ENCODE data around the gene BCAS1.

BCAS1 gene

DNA sequence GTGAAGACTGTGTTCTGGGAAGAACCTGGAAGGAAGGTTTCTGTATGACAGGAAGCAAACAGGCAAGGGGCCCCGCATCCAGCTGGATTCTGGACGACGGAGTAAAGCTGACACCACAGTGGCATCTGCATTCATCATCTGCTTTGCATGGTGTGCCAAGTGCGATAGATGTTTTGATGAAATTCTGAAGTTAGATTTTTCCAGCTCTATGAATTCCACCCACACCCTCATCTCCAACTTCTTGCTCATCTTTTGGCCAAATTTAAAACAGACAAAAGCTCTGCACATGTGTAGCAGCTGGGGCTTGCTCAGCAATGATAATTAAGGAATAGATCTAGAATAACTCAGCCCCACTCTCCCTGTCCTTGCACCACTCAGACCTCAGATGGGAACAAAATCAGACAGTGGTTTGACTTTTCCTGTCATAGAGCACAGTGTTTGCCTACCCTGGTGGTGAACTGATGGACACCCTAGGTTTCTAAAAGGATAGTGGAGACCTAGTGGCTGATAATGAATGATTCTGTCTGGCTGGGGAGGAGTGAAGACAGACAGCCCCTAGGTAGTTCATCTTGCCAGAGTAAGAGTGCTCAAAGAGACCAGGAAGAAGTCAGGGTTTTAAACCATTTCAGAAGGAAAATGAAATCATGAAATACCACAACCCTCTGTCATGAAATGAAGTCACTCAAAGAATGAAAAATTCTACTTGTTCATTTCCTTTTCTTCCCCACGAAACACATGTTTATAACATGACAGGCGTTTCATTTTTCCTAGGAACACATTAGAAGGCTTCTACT, 85.8 kb downstream of the BCAS1 start:
- Histone ChIP-seq H4K12ac (ENCODE audit: low read depth, low read length) (no peak overlapping the region), H3K9ac (ENCODE audit: low read length) (no peak overlapping the region), H3K4ac (ENCODE audit: low read depth, low read length) (no peak overlapping the region)

DNA sequence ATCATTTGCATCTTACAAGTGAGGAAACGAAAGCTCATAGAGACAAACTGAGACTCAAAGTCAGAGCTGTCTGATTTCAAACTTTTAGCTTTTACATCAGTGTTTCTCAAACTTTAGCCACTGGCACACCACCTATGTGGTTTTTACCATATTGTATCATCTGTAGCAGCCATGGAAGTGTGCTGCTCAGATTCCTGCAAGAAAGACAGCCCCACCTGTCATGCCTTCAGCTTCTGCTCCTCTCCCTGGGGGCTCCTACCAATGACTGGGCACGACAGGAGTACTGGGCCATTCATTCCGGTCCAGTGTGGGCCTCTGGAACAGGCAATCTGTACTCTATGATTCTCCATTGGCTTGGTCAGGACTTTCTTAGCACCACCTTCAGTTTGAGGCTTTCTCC, 87.0 kb downstream of the BCAS1 start:
- WGBS (ENCODE audit: extremely low coverage, insufficient coverage, insufficient read length): no CpG with 5 or more reads among the region's 3 CpGs
- Histone ChIP-seq H2AFZ (ENCODE audit: insufficient read depth, low read length, poor library complexity) (no peak overlapping the region), H3K23ac (ENCODE audit: low read length) (no peak overlapping the region), H4K91ac (ENCODE audit: low read depth, low read length) (no peak overlapping the region), H3K27me3 (ENCODE audit: insufficient read depth, low read length) (no peaks in the 10 kb centered on the region), H3K4me1 (ENCODE audit: control insufficient read depth in 1 of 2, insufficient read depth in 2 of 2, low read length in 2 of 2) (no peaks in the 10 kb centered on the region), H4K12ac (ENCODE audit: low read depth, low read length) (no peak overlapping the region), H2BK12ac (ENCODE audit: low read length) (no peak overlapping the region), H3K4me2 (ENCODE audit: low read length) (no peak overlapping the region), H2BK120ac (ENCODE audit: insufficient read depth, low read length, poor library complexity) (no peak overlapping the region), H3K4ac (ENCODE audit: low read depth, low read length) (no peak overlapping the region), H4K8ac (ENCODE audit: low read depth, low read length) (no peak overlapping the region), H3K4me3 (ENCODE audit: low read depth, low read length) (no peak overlapping the region), H2BK5ac (ENCODE audit: low read depth, low read length, poor library complexity) (no peak overlapping the region), H3K9me3 (ENCODE audit: insufficient read depth, low read depth, low read length) (no peaks in the 10 kb centered on the region), H3K36me3 (ENCODE audit: control insufficient read depth in 1 of 2, insufficient read depth in 2 of 2, low read length in 2 of 2) (no peaks in the 10 kb centered on the region), H3K79me1 (ENCODE audit: low read length) (no peaks in the 10 kb centered on the region), H2AK5ac (ENCODE audit: low read length) (no peak overlapping the region), H3K18ac (ENCODE audit: low read length) (no peak overlapping the region), H3K79me2 (ENCODE audit: control insufficient read depth, insufficient read depth, low read length, poor library complexity) (peaks cover 1% of the 10 kb centered on the region), H3K14ac (ENCODE audit: low read length) (no peak overlapping the region), H3K27ac (ENCODE audit: low read depth, low read length) (no peak overlapping the region), H3K9ac (ENCODE audit: low read length) (no peak overlapping the region)
- DNase-seq: no peak

More for the DNA sequence above, 85.8 kb downstream of the BCAS1 start:
- H2BK120ac ChIP-seq (ENCODE audit: insufficient read depth, low read length, poor library complexity): no peak overlapping the region
- WGBS (ENCODE audit: extremely low coverage, insufficient coverage, insufficient read length): no CpG with 5 or more reads among the region's 6 CpGs
- no peak overlapping the region for H3K4me2 ChIP-seq (ENCODE audit: low read length)
- H2BK5ac ChIP-seq (ENCODE audit: low read depth, low read length, poor library complexity): no peak overlapping the region
- H3K4me3 ChIP-seq (ENCODE audit: low read depth, low read length): no peak overlapping the region
- no peak overlapping the region for H3K23ac ChIP-seq (ENCODE audit: low read length)
- H3K79me1 ChIP-seq (ENCODE audit: low read length): no peaks in the 10 kb centered on the region
- H2BK12ac ChIP-seq (ENCODE audit: low read length): no peak overlapping the region
- H3K79me2 ChIP-seq (ENCODE audit: control insufficient read depth, insufficient read depth, low read length, poor library complexity): peaks cover 1% of the 10 kb centered on the region
- H2AFZ ChIP-seq (ENCODE audit: insufficient read depth, low read length, poor library complexity): no peak overlapping the region
- H3K27ac ChIP-seq (ENCODE audit: low read depth, low read length): no peak overlapping the region
- no peaks in the 10 kb centered on the region for H3K4me1 ChIP-seq (ENCODE audit: control insufficient read depth in 1 of 2, insufficient read depth in 2 of 2, low read length in 2 of 2)
- H3K27me3 ChIP-seq (ENCODE audit: insufficient read depth, low read length): no peaks in the 10 kb centered on the region
- H3K36me3 ChIP-seq (ENCODE audit: control insufficient read depth in 1 of 2, insufficient read depth in 2 of 2, low read length in 2 of 2): no peaks in the 10 kb centered on the region
- no peaks in the 10 kb centered on the region for H3K9me3 ChIP-seq (ENCODE audit: insufficient read depth, low read depth, low read length)
- H3K14ac ChIP-seq (ENCODE audit: low read length): no peak overlapping the region
- DNase-seq: peak in 1 of 2 donors; percentile 9
- H4K8ac ChIP-seq (ENCODE audit: low read depth, low read length): no peak overlapping the region
- no peak overlapping the region for H4K91ac ChIP-seq (ENCODE audit: low read depth, low read length)
- H3K18ac ChIP-seq (ENCODE audit: low read length): no peak overlapping the region
- H2AK5ac ChIP-seq (ENCODE audit: low read length): no peak overlapping the region

DNA sequence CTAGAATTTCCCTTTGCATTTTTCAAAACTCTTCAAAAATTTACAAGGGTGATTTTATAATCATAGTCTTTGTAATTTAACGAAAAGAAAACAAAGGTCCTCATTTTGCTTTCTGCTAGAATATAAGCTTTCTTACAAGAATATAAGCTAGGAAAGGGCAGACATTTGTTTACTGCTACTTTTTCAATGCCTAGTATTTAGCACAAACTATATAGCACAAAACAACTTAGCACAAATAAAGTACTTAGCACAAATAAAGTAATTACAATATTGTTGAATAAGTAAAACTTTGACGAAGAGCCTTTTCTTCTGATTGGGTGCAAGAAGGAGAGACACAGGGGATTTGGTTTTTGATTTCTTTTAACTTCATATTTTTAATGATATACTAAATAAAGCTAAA, 87.8 kb downstream of the BCAS1 start:
- Histone ChIP-seq H3K4me3 (ENCODE audit: low read depth, low read length) (no peak overlapping the region), H4K8ac (ENCODE audit: low read depth, low read length) (no peak overlapping the region), H3K36me3 (ENCODE audit: control insufficient read depth in 1 of 2, insufficient read depth in 2 of 2, low read length in 2 of 2) (no peaks in the 10 kb centered on the region), H2BK5ac (ENCODE audit: low read depth, low read length, poor library complexity) (no peak overlapping the region), H3K79me2 (ENCODE audit: control insufficient read depth, insufficient read depth, low read length, poor library complexity) (peaks cover 1% of the 10 kb centered on the region), H3K79me1 (ENCODE audit: low read length) (no peaks in the 10 kb centered on the region), H3K14ac (ENCODE audit: low read length) (no peak overlapping the region), H4K12ac (ENCODE audit: low read depth, low read length) (no peak overlapping the region), H3K4me1 (ENCODE audit: control insufficient read depth in 1 of 2, insufficient read depth in 2 of 2, low read length in 2 of 2) (no peaks in the 10 kb centered on the region), H3K9me3 (ENCODE audit: insufficient read depth, low read depth, low read length) (no peaks in the 10 kb centered on the region), H3K9ac (ENCODE audit: low read length) (no peak overlapping the region), H3K23ac (ENCODE audit: low read length) (no peak overlapping the region), H3K27me3 (ENCODE audit: insufficient read depth, low read length) (no peaks in the 10 kb centered on the region), H2BK12ac (ENCODE audit: low read length) (no peak overlapping the region), H3K27ac (ENCODE audit: low read depth, low read length) (no peak overlapping the region), H2BK120ac (ENCODE audit: insufficient read depth, low read length, poor library complexity) (no peak overlapping the region), H2AK5ac (ENCODE audit: low read length) (no peak overlapping the region), H2AFZ (ENCODE audit: insufficient read depth, low read length, poor library complexity) (no peak overlapping the region), H4K91ac (ENCODE audit: low read depth, low read length) (no peak overlapping the region), H3K4me2 (ENCODE audit: low read length) (no peak overlapping the region), H3K4ac (ENCODE audit: low read depth, low read length) (no peak overlapping the region), H3K18ac (ENCODE audit: low read length) (no peak overlapping the region)
- no peak for DNase-seq
- WGBS (ENCODE audit: extremely low coverage, insufficient coverage, insufficient read length): no CpG with 5 or more reads among the region's 2 CpGs

DNA sequence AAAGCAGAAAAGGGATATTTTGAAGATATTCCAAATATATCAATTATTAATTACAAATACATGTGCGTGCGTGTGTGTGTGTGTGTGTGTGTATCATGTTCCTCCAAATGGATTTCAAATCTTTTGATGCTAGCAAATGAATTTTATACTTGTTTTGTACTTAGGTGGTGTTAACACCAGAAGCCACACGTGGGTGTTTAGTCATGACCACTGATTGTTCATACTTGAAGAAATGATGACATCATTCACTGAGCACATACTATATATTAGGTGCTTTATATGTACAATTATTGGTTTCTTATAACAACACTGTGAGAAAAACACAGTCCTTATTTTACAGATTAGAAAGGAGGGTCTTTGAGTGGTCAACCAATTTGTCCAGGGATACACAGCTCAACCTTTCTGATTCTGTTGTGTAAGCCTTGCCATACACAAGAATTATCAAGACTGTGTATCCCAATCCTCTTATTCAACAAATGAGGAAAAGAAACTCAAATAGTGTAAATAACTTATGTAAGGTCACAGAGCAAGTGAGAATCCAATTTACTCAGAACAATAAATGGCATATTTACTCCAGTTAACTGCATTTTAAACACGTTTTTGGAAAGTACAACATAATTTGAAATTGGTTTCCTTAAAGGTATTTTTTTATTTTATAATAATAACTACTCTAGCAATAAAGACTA, 88.5 kb downstream of the BCAS1 start:
- H3K79me2 ChIP-seq (ENCODE audit: control insufficient read depth, insufficient read depth, low read length, poor library complexity): peaks cover 1% of the 10 kb centered on the region
- H3K4me3 ChIP-seq (ENCODE audit: low read depth, low read length): no peak overlapping the region
- no peaks in the 10 kb centered on the region for H3K36me3 ChIP-seq (ENCODE audit: control insufficient read depth in 1 of 2, insufficient read depth in 2 of 2, low read length in 2 of 2)
- no peak overlapping the region for H2BK120ac ChIP-seq (ENCODE audit: insufficient read depth, low read length, poor library complexity)
- no peaks in the 10 kb centered on the region for H3K4me1 ChIP-seq (ENCODE audit: control insufficient read depth in 1 of 2, insufficient read depth in 2 of 2, low read length in 2 of 2)
- no peaks in the 10 kb centered on the region for H3K9me3 ChIP-seq (ENCODE audit: insufficient read depth, low read depth, low read length)
- H3K4ac ChIP-seq (ENCODE audit: low read depth, low read length): no peak overlapping the region
- no peaks in the 10 kb centered on the region for H3K79me1 ChIP-seq (ENCODE audit: low read length)
- H2BK12ac ChIP-seq (ENCODE audit: low read length): no peak overlapping the region
- H3K9ac ChIP-seq (ENCODE audit: low read length): no peak overlapping the region
- no peak overlapping the region for H4K8ac ChIP-seq (ENCODE audit: low read depth, low read length)
- H4K12ac ChIP-seq (ENCODE audit: low read depth, low read length): no peak overlapping the region
- DNase-seq: no peak
- no CpG with 5 or more reads among the region's 4 CpGs for WGBS (ENCODE audit: extremely low coverage, insufficient coverage, insufficient read length)
- no peak overlapping the region for H2BK5ac ChIP-seq (ENCODE audit: low read depth, low read length, poor library complexity)
- H3K27ac ChIP-seq (ENCODE audit: low read depth, low read length): no peak overlapping the region
- H3K4me2 ChIP-seq (ENCODE audit: low read length): no peak overlapping the region
- H2AK5ac ChIP-seq (ENCODE audit: low read length): no peak overlapping the region
- H3K18ac ChIP-seq (ENCODE audit: low read length): no peak overlapping the region
- H4K91ac ChIP-seq (ENCODE audit: low read depth, low read length): no peak overlapping the region
- no peaks in the 10 kb centered on the region for H3K27me3 ChIP-seq (ENCODE audit: insufficient read depth, low read length)
- no peak overlapping the region for H3K23ac ChIP-seq (ENCODE audit: low read length)
- no peak overlapping the region for H3K14ac ChIP-seq (ENCODE audit: low read length)
- no peak overlapping the region for H2AFZ ChIP-seq (ENCODE audit: insufficient read depth, low read length, poor library complexity)

Measured in trophoblast cell (in vitro differentiated cells and primary cell).